ENCODE results near the gene OBI1. TPM values are rescaled to one million over a fixed set of nuclear protein-coding genes. Genes with fewer than 3 reads are reported as not detected.

OBI1 gene
- total RNA-seq, 1 experiment from 2014 or later: 7.9 TPM

- H3K9me2 ChIP-seq (replicated peaks; ENCODE audit: low read length): no peaks in the 10 kb centered on the region
- no peaks in the 10 kb centered on the region; the same call in 1 of the 2 replicates for H3K27me3 ChIP-seq (ENCODE audit: low read length)
- intact Hi-C loops (cut with micrococcal nuclease): no loop called here
- H3K4me2 ChIP-seq (ENCODE audit: low read length): no peak overlapping the region
- H3K4me3 ChIP-seq (ENCODE audit: low read length): no peak overlapping the region
- CTCF ChIA-PET: no interaction called here
- no peak overlapping the region for H2AFZ ChIP-seq (ENCODE audit: low read length)
- H3K4me1 ChIP-seq (ENCODE audit: insufficient read depth, low read length): no peaks in the 10 kb centered on the region; the same call in 1 of the 2 replicates
- no peak overlapping the region for H3K27ac ChIP-seq (ENCODE audit: low read length)
- H3F3A ChIP-seq (ENCODE audit: low read length, unreplicated experiment): no peaks in the 10 kb centered on the region
- POLR2A ChIA-PET (ENCODE audit: unreplicated experiment): no interaction called here
- no TSS peak for BruUV-seq (replicated peaks)
- H3K79me2 ChIP-seq (ENCODE audit: low read length): no peaks in the 10 kb centered on the region
- no peak overlapping the region for H3K9ac ChIP-seq (ENCODE audit: low read length)
- no peaks in the 10 kb centered on the region for H3K36me3 ChIP-seq (ENCODE audit: low read depth, low read length)
- peak; percentile 31; the same call in 1 of the 2 replicates for ATAC-seq
- no peaks in the 10 kb centered on the region for H4K20me1 ChIP-seq (ENCODE audit: low read length)
- DNase-seq: peak; percentile 7
- no peaks in the 10 kb centered on the region for H3K9me3 ChIP-seq (ENCODE audit: low read length)
- TF ChIP-seq EZH2phosphoT487 (IDR thresholded peaks at IDR 0.05; ENCODE audit: borderline replicate concordance, low read length) (no peak), EZH2 (IDR thresholded peaks at IDR 0.05; ENCODE audit: low read length, unreplicated experiment) (no peak)
- TF ChIP-seq, protein P1, sequence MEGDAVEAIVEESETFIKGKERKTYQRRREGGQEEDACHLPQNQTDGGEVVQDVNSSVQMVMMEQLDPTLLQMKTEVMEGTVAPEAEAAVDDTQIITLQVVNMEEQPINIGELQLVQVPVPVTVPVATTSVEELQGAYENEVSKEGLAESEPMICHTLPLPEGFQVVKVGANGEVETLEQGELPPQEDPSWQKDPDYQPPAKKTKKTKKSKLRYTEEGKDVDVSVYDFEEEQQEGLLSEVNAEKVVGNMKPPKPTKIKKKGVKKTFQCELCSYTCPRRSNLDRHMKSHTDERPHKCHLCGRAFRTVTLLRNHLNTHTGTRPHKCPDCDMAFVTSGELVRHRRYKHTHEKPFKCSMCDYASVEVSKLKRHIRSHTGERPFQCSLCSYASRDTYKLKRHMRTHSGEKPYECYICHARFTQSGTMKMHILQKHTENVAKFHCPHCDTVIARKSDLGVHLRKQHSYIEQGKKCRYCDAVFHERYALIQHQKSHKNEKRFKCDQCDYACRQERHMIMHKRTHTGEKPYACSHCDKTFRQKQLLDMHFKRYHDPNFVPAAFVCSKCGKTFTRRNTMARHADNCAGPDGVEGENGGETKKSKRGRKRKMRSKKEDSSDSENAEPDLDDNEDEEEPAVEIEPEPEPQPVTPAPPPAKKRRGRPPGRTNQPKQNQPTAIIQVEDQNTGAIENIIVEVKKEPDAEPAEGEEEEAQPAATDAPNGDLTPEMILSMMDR (conservative IDR thresholded peaks at IDR 0.05; ENCODE audit: low read depth, low read length): no peak
These were observed 21.8 kb upstream of the OBI1 start for GRCh38 chr13:78680576-78681350.

DNA sequence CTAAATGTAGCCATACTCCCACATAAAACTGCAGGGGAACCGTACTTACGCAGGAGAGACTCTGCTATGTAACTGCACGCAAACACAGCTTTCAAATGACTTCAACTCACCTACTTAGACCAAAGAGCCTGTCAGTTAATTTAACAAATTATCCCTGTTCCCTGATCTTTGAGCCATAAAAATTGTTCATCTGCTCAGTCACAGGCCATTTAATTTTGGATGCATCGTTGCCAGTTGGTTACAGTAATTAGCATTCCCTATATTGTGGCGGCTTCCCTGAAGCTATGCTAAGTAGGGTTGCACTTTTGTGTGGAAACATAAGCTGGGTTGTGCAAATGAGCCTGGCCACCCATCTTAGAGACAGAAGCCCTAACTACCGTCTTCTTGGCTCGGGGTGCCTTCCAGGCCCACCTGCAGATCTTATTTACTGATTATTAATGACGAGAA lies 21.2 kb upstream of the OBI1 start:
- no peaks in the 10 kb centered on the region; the same call in 1 of the 2 replicates for H3K4me1 ChIP-seq (ENCODE audit: insufficient read depth, low read length)
- no peaks in the 10 kb centered on the region for H3K9me3 ChIP-seq (ENCODE audit: low read length)
- H3K27me3 ChIP-seq (ENCODE audit: low read length): no peaks in the 10 kb centered on the region; the same call in 1 of the 2 replicates
- CTCF ChIA-PET: no interaction called here
- H3K4me2 ChIP-seq (ENCODE audit: low read length): no peak overlapping the region
- POLR2A ChIA-PET (ENCODE audit: unreplicated experiment): no interaction called here
- BruUV-seq (replicated peaks): no TSS peak
- DNase-seq: no peak
- no peak overlapping the region for H3K4me3 ChIP-seq (ENCODE audit: low read length)
- H3K9me2 ChIP-seq (replicated peaks; ENCODE audit: low read length): no peaks in the 10 kb centered on the region
- H3K79me2 ChIP-seq (ENCODE audit: low read length): no peaks in the 10 kb centered on the region
- H3K36me3 ChIP-seq (ENCODE audit: low read depth, low read length): no peaks in the 10 kb centered on the region
- H2AFZ ChIP-seq (ENCODE audit: low read length): no peak overlapping the region
- no peak for ATAC-seq
- H3K9ac ChIP-seq (ENCODE audit: low read length): no peak overlapping the region
- no peaks in the 10 kb centered on the region for H3F3A ChIP-seq (ENCODE audit: low read length, unreplicated experiment)
- intact Hi-C loops (cut with micrococcal nuclease): no loop called here
- H4K20me1 ChIP-seq (ENCODE audit: low read length): no peaks in the 10 kb centered on the region
- TF ChIP-seq EZH2phosphoT487 (IDR thresholded peaks at IDR 0.05; ENCODE audit: borderline replicate concordance, low read length): no peak
- TF ChIP-seq EZH2 (IDR thresholded peaks at IDR 0.05; ENCODE audit: low read length, unreplicated experiment): no peak
- TF ChIP-seq, protein P1 (conservative IDR thresholded peaks at IDR 0.05; ENCODE audit: low read depth, low read length): no peak
- no peak overlapping the region for H3K27ac ChIP-seq (ENCODE audit: low read length)

- Histone ChIP-seq H2AFZ (ENCODE audit: low read length) (no peak overlapping the region), H3K4me2 (ENCODE audit: low read length) (no peak overlapping the region), H3K4me3 (ENCODE audit: low read length) (no peak overlapping the region), H3K9me2 (replicated peaks; ENCODE audit: low read length) (no peaks in the 10 kb centered on the region), H3K36me3 (ENCODE audit: low read depth, low read length) (no peaks in the 10 kb centered on the region), H3K27ac (ENCODE audit: low read length) (no peak overlapping the region), H3K27me3 (ENCODE audit: low read length) (no peaks in the 10 kb centered on the region; the same call in 1 of the 2 replicates), H3K4me1 (ENCODE audit: insufficient read depth, low read length) (no peaks in the 10 kb centered on the region; the same call in 1 of the 2 replicates), H4K20me1 (ENCODE audit: low read length) (no peaks in the 10 kb centered on the region), H3F3A (ENCODE audit: low read length, unreplicated experiment) (no peaks in the 10 kb centered on the region), H3K79me2 (ENCODE audit: low read length) (no peaks in the 10 kb centered on the region), H3K9me3 (ENCODE audit: low read length) (no peaks in the 10 kb centered on the region), H3K9ac (ENCODE audit: low read length) (no peak overlapping the region)
- no TSS peak for BruUV-seq (replicated peaks)
- ChIA-PET POLR2A (ENCODE audit: unreplicated experiment) (no interaction called here), CTCF (no interaction called here)
- no peak for ATAC-seq
- intact Hi-C loops (cut with micrococcal nuclease): no loop called here
- DNase-seq: no peak
- TF ChIP-seq EZH2 (IDR thresholded peaks at IDR 0.05; ENCODE audit: low read length, unreplicated experiment) (no peak), EZH2phosphoT487 (IDR thresholded peaks at IDR 0.05; ENCODE audit: borderline replicate concordance, low read length) (no peak)
- TF ChIP-seq, protein P1 (conservative IDR thresholded peaks at IDR 0.05; ENCODE audit: low read depth, low read length): no peak
These were observed 20.4 kb upstream of the OBI1 start for GRCh38 chr13:78679329-78679728.

Measured in PC-3 (cell line).